OCI-LY3 (cell line): ENCODE results near the gene SLC9A8.

Experiments
- CTCF ChIP-seq: fragments of 200-600, 300-600 bp; sonication (generic); IDR thresholded peaks from 2 replicates; pipeline ENCODE4 v1.5.1; 2014; ENCODE audit warnings: antibody characterized with exemption, low read length, low read depth
- EZH2phosphoT487 ChIP-seq: fragments of 200-600 bp; shearing (Covaris generic); IDR thresholded peaks from 2 replicates; pipeline ENCODE4 v1.6.1; 2018; ENCODE audit warnings: antibody characterized with exemption, mixed run types, low read depth

- TF ChIP-seq CTCF (no peak), EZH2phosphoT487 (no peak)
Measured at GRCh38 chr20:49853640-49854039, 41.0 kb downstream of the SLC9A8 start.
